ENCODE results near the gene SH3RF3. TPM values are rescaled to one million over a fixed set of nuclear protein-coding genes. Genes with fewer than 3 reads are reported as not detected.

The SH3RF3 gene
- total and polyA plus RNA-seq, 2 of the 13 experiments (the other 11 are each of a cell fraction or from before 2014, with no cell fraction given) = 0.04 TPM; not detected in 1

DNA sequence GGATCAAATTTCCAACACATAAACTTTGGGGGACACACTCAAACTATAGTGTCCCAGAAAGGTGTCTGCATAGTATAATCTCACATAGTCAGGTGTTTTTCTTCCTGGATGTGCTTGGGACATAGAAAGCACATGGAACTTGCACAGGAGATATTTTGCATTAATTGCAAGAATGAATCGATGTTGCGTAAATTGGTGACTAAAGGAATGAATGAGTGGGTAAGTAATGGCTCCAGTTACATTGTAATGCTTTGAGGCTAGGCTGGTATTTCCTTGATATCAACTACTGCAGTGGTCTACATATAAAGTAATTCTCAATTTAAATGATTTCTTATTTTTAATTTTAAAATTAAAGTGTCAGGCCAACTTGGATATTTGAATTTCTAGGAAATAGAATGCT, 53.4 kb downstream of the SH3RF3 start:
- Histone ChIP-seq H3K27me3 (ENCODE audit: control insufficient read depth in 1 of 2, insufficient read depth in 2 of 2, low read length in 2 of 2) (no peaks in the 10 kb centered on the region), H3K4me2 (ENCODE audit: low read depth, low read length) (no peak overlapping the region), H3K9me3 (ENCODE audit: low read length) (no peaks in the 10 kb centered on the region), H3K4me3 (replicated peaks in 1 of 3; ENCODE audit: insufficient read depth in 1 of 3, low read depth in 2 of 3, low read length in 3 of 3) (no peak overlapping the region), H3K4me1 (ENCODE audit: insufficient read depth, low read length) (no peaks in the 10 kb centered on the region), H2AFZ (ENCODE audit: low read length) (no peak overlapping the region), H3K9ac (ENCODE audit: insufficient read depth, low read depth, low read length) (no peak overlapping the region), H3K79me2 (ENCODE audit: insufficient read depth, low read length) (no peaks in the 10 kb centered on the region), H4K20me1 (ENCODE audit: insufficient read depth, low read length) (no peaks in the 10 kb centered on the region), H3K36me3 (replicated peaks in 1 of 2; ENCODE audit: control insufficient read depth in 1 of 2, insufficient read depth in 2 of 2, low read length in 2 of 2) (no peaks in the 10 kb centered on the region), H3K27ac (ENCODE audit: extremely low read length, insufficient read depth, low read length) (no peak overlapping the region)
- FAIRE-seq (no peak), ATAC-seq (no peak), DNase-seq (ENCODE audit: low spot score) (no peak)
- POLR2A ChIA-PET = no interaction called here
- CTCF ChIA-PET (ENCODE audit: low intra/inter-chr PET ratio, low total read pairs) = no interaction called here
- intact Hi-C loops (cut with micrococcal nuclease; ENCODE audit: unreplicated experiment) = no loop called here
- in situ Hi-C loops (cut with HindIII; ENCODE audit: extremely low pct_ligation_motif_present, low pct_unique_long_range_greater_than_20kb) = no loop called here
- no TSS peak for BruUV-seq (replicated peaks)
- 97% methylated on average over 2 of the region's 2 CpGs for WGBS (ENCODE audit: low lambda C conversion rate)
- TF ChIP-seq, protein P1, sequence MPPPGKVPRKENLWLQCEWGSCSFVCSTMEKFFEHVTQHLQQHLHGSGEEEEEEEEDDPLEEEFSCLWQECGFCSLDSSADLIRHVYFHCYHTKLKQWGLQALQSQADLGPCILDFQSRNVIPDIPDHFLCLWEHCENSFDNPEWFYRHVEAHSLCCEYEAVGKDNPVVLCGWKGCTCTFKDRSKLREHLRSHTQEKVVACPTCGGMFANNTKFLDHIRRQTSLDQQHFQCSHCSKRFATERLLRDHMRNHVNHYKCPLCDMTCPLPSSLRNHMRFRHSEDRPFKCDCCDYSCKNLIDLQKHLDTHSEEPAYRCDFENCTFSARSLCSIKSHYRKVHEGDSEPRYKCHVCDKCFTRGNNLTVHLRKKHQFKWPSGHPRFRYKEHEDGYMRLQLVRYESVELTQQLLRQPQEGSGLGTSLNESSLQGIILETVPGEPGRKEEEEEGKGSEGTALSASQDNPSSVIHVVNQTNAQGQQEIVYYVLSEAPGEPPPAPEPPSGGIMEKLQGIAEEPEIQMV (CRISPR knock-in tag; IDR thresholded peaks at IDR 0.05; ENCODE audit: low read depth) = no peak
- TF ChIP-seq, protein P2, sequence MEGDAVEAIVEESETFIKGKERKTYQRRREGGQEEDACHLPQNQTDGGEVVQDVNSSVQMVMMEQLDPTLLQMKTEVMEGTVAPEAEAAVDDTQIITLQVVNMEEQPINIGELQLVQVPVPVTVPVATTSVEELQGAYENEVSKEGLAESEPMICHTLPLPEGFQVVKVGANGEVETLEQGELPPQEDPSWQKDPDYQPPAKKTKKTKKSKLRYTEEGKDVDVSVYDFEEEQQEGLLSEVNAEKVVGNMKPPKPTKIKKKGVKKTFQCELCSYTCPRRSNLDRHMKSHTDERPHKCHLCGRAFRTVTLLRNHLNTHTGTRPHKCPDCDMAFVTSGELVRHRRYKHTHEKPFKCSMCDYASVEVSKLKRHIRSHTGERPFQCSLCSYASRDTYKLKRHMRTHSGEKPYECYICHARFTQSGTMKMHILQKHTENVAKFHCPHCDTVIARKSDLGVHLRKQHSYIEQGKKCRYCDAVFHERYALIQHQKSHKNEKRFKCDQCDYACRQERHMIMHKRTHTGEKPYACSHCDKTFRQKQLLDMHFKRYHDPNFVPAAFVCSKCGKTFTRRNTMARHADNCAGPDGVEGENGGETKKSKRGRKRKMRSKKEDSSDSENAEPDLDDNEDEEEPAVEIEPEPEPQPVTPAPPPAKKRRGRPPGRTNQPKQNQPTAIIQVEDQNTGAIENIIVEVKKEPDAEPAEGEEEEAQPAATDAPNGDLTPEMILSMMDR (CRISPR knock-in tag; IDR thresholded peaks at IDR 0.05) = no peak
- no peak for TF ChIP-seq ZNF558 (CRISPR knock-in tag; IDR thresholded peaks at IDR 0.05; ENCODE audit: borderline replicate concordance)
- TF ChIP-seq, protein P3, sequence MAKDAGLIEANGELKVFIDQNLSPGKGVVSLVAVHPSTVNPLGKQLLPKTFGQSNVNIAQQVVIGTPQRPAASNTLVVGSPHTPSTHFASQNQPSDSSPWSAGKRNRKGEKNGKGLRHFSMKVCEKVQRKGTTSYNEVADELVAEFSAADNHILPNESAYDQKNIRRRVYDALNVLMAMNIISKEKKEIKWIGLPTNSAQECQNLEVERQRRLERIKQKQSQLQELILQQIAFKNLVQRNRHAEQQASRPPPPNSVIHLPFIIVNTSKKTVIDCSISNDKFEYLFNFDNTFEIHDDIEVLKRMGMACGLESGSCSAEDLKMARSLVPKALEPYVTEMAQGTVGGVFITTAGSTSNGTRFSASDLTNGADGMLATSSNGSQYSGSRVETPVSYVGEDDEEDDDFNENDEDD (CRISPR knock-in tag; IDR thresholded peaks at IDR 0.05; ENCODE audit: borderline replicate concordance) = no peak
- TF ChIP-seq ZNF577 (CRISPR knock-in tag; IDR thresholded peaks at IDR 0.05; ENCODE audit: borderline replicate concordance, low read depth) = no peak
- TF ChIP-seq, protein P4, sequence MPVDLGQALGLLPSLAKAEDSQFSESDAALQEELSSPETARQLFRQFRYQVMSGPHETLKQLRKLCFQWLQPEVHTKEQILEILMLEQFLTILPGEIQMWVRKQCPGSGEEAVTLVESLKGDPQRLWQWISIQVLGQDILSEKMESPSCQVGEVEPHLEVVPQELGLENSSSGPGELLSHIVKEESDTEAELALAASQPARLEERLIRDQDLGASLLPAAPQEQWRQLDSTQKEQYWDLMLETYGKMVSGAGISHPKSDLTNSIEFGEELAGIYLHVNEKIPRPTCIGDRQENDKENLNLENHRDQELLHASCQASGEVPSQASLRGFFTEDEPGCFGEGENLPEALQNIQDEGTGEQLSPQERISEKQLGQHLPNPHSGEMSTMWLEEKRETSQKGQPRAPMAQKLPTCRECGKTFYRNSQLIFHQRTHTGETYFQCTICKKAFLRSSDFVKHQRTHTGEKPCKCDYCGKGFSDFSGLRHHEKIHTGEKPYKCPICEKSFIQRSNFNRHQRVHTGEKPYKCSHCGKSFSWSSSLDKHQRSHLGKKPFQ (CRISPR knock-in tag; IDR thresholded peaks at IDR 0.05; ENCODE audit: insufficient replicate concordance) = no peak
- no peak for TF ChIP-seq NFIC (IDR thresholded peaks at IDR 0.05; ENCODE audit: low read length)
- no peak for TF ChIP-seq NFRKB (IDR thresholded peaks at IDR 0.05)
- TF ChIP-seq, protein P5, sequence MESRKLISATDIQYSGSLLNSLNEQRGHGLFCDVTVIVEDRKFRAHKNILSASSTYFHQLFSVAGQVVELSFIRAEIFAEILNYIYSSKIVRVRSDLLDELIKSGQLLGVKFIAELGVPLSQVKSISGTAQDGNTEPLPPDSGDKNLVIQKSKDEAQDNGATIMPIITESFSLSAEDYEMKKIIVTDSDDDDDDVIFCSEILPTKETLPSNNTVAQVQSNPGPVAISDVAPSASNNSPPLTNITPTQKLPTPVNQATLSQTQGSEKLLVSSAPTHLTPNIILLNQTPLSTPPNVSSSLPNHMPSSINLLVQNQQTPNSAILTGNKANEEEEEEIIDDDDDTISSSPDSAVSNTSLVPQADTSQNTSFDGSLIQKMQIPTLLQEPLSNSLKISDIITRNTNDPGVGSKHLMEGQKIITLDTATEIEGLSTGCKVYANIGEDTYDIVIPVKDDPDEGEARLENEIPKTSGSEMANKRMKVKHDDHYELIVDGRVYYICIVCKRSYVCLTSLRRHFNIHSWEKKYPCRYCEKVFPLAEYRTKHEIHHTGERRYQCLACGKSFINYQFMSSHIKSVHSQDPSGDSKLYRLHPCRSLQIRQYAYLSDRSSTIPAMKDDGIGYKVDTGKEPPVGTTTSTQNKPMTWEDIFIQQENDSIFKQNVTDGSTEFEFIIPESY (CRISPR knock-in tag; IDR thresholded peaks at IDR 0.05) = no peak
- TF ChIP-seq ZNF274 (CRISPR knock-in tag; IDR thresholded peaks at IDR 0.05) = no peak
- TF ChIP-seq ZNF10 (CRISPR knock-in tag; IDR thresholded peaks at IDR 0.05; ENCODE audit: borderline replicate concordance, low read depth) = no peak
- no peak for TF ChIP-seq PAWR (CRISPR knock-in tag; IDR thresholded peaks at IDR 0.05; ENCODE audit: borderline replicate concordance)
- no peak for TF ChIP-seq ZNF652 (CRISPR knock-in tag; IDR thresholded peaks at IDR 0.05; ENCODE audit: borderline replicate concordance, low read depth)
- TF ChIP-seq ATF5 (CRISPR knock-in tag; IDR thresholded peaks at IDR 0.05; ENCODE audit: low read depth) = no peak
- no peak for TF ChIP-seq NFKB2 (CRISPR knock-in tag; IDR thresholded peaks at IDR 0.05; ENCODE audit: borderline replicate concordance)
